ENCODE results near the gene MYO15B. TPM values are rescaled to one million over a fixed set of nuclear protein-coding genes. Genes with fewer than 3 reads are reported as not detected.

MYO15B gene
- 1.9 and 4.4 TPM in 2 replicates for total RNA-seq

DNA sequence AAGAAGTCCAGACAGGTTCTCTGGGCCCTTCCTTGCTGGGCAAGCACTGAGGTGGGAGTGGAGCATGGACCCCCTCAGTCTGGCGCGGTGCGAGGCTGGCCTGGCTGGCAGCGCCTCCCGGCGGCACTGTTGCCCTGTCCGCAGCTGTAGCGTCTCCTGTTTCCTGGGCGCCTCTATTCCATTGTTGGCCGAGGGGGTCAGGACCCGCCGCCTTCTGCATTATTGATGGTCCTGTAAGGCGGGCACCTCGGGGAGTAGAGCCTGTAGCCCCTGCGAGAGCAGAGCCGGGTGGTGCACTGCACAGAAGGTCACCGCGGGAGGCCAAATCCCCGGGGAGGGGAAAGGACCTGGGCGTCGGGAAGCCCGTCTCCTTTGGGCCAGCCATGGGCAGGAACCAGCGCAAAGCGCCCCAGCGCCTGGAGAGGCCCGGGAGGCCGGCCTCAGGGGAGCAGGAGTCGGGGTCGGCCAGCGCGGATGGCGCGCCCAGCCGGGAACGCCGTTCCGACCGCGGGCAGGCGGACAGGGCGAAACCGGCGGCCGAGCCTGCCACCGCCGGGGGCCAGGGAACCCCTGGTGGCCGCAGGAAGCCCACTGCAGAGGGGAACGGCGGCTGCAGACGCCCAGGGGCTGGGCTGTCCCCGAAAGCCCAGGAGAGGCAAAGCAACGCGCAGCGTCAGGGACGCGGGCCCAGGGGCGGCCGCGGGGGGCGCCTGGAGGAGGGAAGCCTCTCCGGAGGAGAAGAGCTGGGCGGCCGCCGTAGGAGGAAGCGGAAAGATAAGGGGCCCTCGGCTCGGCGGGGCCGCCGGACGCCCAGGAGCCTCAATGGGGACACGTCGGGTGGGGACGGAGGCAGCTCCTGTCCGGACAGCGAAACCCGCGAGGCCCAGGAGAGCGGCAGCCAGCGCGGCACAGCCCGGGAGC lies at the start of gene MYO15B:
Gene MYO15B (plus strand): TSS at position 126 of the 921 bp plus-strand sequence. CDS start 258 bp downstream, at position 384.

GRCh38 chr17:75632863-75633485 lies 45.4 kb downstream of the MYO15B start, which contains the start of gene SMIM5:
TSS of gene SMIM5 (plus strand) at chr17:75633434. CDS start at chr17:75640202, 6,768 bp downstream.

GRCh38 chr17:75666959-75667790 lies 79.6 kb downstream of the MYO15B start, which contains the start of the genes RECQL5 and SAP30BP:
TSS of gene RECQL5 (minus strand) at chr17:75667154. CDS start at chr17:75666557, 597 bp downstream.
TSS of gene SAP30BP (plus strand) at chr17:75667338. CDS start at chr17:75667373, 35 bp downstream.

Other genes starting within 250 kb of the MYO15B start
- 81.9 and 101 TPM in 2 replicates for gene GRB2, start 182.1 kb upstream of the MYO15B start, total RNA-seq
- gene TMEM94, start 131.2 kb upstream of the MYO15B start, total RNA-seq, result 18.2 TPM in 2 replicates
- gene CASKIN2, start 72.3 kb upstream of the MYO15B start, total RNA-seq, result 4.5 and 7.0 TPM in 2 replicates
- 14.0 and 15.2 TPM in 2 replicates for gene TSEN54, start 71.3 kb upstream of the MYO15B start, total RNA-seq
- gene LLGL2, start 62.1 kb upstream of the MYO15B start, total RNA-seq, result 1.8 and 2.9 TPM in 2 replicates
- under 0.01 TPM in 1 of 2 replicates, not detected in the other for gene SMIM5, start 45.6 kb downstream of the MYO15B start, total RNA-seq
- gene RECQL5, start 79.4 kb downstream of the MYO15B start, total RNA-seq, result 10.7 and 16.6 TPM in 2 replicates
- 78.6 and 93.6 TPM in 2 replicates for gene SAP30BP, start 79.5 kb downstream of the MYO15B start, total RNA-seq
- 0.97 and 2.3 TPM in 2 replicates for gene ITGB4, start 133.7 kb downstream of the MYO15B start, total RNA-seq
- gene GALK1, start 177.4 kb downstream of the MYO15B start, total RNA-seq, result 67.9 and 86.4 TPM in 2 replicates
- gene UNK, start 197.0 kb downstream of the MYO15B start, total RNA-seq, result 8.1 and 9.7 TPM in 2 replicates